ENCODE data around the gene CD9.
"Not testable (repeated sequence)": the region's sequence is repeated elsewhere in the genome, so short reads cannot be mapped to it uniquely, and the experiment has no call there.

Gene CD9

DNA sequence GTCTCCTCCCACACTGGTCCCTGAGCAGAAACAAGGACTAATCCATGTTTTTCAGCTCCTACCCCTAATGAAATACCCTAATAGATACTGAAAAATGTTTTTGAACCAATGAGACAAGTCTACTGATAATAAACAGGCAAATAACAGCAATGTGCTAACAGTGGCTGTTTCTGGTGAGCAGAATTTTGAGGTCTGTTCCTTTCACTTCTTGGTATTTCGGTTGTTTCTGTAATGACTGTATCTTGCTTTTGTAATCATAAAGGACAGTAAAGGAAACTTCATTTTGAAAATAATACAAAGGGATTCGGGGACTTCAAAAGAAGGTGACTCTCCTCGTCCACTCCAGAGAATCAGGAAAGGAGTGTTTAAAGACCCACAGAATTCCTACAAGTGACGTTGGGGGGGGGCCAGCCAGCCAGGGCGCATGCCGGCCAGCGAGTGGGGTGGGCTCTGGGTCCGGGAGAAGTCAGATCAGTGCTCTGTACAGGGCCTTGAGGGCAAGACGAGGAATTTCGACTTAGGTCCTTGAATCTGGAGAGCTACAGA, 1.1 kb upstream of the CD9 start:
- no peak for DNase-seq (ENCODE audit: low read depth in 1 of 2, low spot score in 1 of 2)

DNA sequence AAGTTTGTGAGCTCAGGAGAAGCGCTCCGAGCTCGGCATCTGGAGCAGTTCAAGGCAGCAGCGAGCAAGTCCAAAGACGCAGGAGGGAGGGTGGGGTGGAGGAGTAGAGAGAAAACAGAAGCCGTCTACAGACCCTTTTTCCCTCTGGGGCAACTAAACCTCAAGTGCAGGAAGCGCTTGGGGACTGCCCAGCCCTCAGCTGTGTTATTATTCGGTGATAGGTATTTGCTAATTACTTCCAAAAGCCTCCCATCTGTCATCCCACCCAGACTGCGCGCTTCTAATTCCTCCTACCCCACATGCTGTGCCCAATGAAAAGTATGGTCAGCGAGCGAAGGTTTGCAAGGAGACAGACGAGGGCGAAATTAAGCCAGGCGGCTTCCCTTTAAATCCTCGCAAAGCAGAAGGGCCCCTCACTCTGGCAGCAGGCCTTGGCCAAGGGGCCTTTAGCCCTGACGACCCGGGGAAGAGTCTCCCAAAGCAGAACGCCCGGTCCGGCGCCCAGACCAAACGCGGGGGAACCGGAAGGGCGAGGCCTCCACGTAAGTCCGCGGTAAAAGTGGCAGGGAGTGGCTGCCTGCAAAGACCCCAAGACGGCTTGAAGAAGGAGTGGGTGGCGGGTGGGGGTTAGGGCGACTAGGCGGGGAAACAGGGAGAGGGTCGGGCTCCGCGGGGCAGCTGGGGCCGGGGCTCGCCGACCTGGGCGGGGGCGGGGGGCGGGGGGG, 507 bp upstream of the CD9 start:
- DNase-seq (ENCODE audit: low read depth in 1 of 2, low spot score in 1 of 2), result no peak

DNA sequence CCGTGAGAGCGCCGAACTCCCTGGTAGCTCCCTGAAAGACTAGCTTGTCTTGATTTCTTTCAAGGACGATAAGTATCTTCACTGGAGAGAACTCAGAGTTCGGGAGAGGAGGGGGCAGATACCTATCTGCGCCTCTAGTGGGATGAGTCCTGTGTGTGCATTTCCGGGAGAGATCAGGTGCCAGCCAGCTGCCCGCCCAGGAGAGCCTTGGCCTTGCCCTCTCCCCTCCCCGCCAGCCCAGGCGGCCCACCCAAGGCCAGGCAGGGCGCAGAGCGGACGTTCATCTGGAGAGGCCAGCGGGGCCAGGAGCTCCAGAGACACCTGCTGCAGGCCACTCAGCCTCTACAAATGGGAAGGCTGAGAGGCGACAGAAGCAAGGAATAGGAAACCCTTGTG, 1.0 kb downstream of the CD9 start:
- no peak for DNase-seq (ENCODE audit: low read depth in 1 of 2, low spot score in 1 of 2)

DNA sequence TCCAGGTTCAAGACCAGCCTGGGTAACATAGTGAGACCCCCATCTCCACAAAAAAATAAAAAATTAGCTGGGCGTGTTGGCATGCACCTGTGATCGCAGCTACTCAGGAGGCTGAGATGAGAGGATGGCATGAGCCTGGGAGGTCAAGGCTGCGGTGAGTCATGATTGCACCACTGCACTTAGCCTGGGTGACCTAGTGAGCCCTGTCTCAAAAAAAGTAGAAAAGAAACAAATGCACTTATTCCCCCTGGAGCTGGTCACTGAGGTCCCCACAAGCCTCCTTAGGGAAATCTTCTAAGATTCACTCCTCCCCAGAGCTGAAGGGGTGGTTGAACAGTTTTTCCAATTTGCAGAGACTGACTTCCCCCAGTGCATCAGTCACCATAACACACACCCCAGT, 1.6 kb downstream of the CD9 start:
- DNase-seq (ENCODE audit: low read depth in 1 of 2, low spot score in 1 of 2), result no peak

DNA sequence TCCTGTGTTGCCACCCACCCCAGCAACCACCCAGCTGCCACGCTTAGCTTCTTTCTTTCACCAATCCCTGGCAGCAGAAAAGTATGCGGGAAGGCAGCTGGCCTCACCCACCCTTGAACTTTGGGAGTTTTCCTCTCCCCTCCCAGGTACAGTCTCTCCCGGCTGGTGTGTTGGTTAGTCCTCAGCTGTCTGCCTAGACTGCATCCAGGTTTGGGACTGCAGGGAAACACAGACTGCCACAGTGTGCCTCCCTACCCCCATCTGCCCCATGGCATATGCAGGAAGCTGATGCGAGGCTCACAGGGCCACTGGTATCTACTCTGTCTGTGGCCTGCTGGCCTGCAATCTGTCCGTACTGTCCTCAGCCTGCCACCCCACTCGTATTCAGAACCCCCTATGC, 2.1 kb downstream of the CD9 start:
- no peak for DNase-seq (ENCODE audit: low read depth in 1 of 2, low spot score in 1 of 2)

DNA sequence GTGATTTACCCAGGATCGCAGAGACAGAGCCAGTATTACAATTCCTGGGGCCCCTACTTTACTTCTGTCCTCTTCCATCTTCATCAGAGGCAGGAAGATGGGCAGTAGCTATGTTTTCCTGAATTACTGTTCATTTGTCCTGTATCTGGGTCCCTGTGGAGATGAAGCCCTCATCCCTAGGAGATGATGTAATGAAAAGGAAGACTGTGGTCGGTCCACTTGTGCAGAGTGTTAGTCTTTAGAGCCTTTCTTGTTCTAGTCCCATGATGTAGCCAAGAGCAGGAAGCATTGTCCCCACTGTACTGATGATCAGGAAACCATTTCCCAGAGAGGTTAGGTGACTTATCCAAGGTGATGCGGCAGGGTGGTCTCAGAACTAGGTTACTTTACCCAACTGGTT, 2.6 kb downstream of the CD9 start:
- no peak for DNase-seq (ENCODE audit: low read depth in 1 of 2, low spot score in 1 of 2)

DNA sequence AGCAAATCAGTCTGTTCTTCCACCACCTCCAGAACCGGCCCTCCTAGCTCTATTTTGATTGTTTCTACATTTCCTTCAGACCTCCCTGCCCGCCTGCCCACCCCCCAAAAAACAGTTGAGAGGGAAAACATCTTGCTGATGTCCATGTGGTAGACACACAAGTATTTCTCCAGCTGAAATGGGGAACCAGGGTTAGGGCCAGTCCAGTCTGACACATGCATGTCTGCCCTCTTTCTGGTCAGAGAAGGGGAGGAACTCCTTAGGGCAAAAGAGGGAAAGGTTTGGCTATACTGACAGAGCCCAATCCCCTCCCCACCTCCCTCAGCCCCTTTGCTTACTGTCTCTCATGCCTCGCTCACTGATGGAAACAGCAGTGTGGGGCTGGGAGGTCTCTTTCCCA, 3.4 kb downstream of the CD9 start:
- DNase-seq (ENCODE audit: low read depth in 1 of 2, low spot score in 1 of 2), result no peak

DNA sequence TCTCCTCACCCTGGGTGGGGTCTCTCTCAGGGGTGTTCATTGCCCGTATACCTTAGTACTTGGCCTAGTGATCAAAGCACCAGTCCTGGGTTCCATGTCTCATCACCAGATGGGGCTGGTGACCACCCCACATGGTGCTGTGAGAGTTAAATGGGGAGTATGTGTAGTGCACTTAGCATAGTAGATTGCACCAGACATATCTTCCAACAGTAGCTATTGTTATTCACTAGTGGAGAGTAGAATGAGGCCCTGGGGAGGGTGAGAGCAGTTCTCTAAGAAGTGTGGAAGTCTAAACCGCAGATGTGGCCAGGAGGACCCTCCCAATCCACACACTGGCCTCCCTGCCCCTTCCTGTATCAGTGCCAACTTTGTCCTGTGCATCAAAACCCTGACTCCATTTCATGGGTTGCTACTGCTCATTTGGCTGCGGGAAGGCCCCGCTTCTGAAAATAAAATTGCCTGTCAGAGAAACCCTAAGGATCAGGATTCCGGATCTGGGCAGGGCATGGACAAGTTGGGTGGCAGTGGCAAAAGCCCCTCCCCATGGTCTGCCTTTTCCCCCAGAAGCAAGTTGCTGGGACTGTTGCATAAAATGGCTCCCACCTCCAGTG, 4.4 kb downstream of the CD9 start:
- DNase-seq (ENCODE audit: low read depth in 1 of 2, low spot score in 1 of 2), result no peak

DNA sequence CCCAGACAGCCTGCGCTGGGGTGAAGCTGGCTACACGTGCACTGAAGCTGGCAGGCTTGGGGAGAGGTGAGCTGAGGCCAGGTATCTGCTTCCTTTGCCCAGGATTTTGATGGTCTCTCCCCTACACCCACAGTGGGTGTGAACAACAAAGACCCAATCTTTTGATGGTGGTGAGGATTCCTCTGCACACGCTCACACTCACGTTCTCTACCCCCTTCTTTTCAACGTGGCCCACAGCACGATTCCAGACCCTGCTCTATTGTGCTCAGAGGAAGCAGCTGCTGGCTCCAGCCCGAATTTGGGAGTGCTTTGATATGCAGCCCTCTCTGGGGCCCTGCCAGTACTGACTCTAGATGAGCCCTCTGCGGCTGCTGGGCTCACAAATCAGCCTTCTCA, 4.9 kb downstream of the CD9 start:
- DNase-seq (ENCODE audit: low read depth in 1 of 2, low spot score in 1 of 2), result no peak

DNA sequence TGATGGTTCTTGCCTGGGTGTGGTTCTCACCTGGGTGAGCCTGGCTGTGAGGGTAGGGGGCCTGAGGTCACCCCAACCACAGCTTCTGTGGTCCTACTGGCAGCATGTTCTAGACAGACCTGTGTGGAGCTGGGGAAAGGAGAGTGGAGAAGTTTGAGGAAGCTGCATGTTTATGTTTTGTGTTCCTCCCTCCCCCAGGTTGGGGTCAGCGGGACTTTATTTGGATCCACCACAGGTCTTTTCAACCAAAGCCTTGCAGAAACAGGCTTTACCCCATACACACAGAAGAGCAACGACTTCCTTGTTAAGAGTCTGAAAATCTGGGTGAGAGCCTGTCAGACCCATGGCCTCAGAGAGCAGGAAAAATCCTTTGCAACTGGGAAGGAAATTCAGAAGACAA, 5.6 kb downstream of the CD9 start:
- no peak for DNase-seq (ENCODE audit: low read depth in 1 of 2, low spot score in 1 of 2)

DNA sequence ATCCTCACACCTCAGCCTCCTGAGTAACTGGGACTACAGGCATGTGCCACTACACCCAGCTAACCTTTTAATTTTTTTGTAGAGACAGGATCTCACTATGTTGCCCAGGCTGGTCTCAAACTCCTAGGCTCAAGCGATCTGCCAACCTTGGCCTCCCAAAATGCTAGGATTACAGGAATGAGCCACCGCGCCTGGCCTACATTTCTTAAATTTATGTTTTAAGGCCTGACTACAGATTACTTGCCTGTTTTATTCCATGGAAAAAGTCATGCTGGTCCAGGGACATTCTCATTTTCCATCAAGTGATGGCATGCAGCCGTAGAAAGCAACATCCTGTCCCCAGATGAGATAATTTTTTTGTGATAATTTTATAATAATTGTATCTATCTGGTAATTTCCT, 6.1 kb downstream of the CD9 start:
- DNase-seq (ENCODE audit: low read depth in 1 of 2, low spot score in 1 of 2), result no peak

DNA sequence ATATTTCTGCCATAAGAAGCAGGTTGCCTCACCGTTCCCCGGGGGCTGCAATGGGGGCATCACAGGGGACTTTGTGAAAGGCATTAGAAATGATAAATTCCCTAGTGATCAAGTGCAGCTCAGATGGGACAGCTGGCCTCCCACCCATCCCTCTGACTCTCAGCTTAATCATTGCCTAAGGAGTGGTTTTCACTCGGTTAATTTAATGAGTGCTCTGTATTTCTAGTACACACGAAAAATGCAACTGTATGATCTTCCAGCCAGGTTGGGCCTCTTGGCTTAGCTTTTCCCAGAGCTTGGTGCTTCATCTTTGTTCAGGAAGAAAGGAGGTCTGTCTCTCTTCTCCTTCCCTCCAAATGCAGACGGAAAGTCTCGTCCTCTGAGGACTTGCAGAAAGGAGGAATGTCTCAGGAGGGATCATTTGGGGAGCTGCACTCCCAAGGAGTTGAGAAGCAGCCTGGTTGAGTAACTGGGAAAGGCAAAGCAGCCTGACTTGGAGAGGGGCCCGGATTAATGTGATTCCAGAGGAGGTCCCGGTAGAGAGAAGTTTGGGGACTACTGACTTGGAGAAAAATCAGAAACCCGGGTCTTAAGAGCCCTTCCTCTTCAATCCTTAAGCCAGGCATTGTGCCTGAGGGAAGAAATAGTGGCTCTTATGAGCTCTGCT, 7.2 kb downstream of the CD9 start:
- no peak for DNase-seq (ENCODE audit: low read depth in 1 of 2, low spot score in 1 of 2)

DNA sequence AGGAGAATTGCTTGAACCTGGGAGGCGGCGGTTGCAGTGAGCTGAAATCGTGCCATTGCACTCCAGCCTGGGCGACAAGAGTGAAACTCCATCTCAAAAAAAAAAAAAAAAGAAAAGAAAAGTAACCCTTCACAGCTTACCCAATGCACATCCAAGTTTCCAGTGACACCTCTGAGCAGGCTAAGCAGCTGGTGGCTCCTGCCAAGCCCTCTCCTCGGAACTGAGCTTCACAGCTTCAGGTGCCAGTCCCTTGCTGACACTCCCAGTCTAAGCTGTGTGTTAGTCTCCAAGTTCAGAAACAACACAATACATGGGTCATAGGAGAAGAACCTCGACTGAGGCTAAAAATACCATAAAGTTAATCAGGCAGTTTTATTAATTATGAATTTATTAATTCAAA, 7.9 kb downstream of the CD9 start:
- DNase-seq (ENCODE audit: low read depth in 1 of 2, low spot score in 1 of 2), result no peak

DNA sequence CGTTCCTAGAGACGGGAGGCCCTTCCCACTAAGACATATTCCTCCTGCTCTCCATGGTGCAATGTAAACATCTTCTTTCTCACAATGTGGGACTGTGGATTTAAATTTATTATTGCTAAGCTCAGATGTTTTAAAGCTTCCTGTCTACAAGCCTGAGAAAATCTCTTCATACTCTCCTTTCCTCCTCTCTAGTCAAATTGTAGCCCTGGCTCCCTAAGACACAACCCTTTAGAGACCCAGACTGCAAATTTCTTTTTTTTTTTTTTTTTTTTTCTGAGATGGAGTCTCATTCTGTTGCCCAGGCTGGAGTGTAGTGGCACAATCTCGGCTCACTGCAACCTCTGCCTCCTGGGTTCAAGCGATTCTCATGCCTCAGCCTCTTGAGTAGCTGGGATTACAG, 9.2 kb downstream of the CD9 start:
- DNase-seq (ENCODE audit: low read depth in 1 of 2, low spot score in 1 of 2), result not testable (repeated sequence)

DNA sequence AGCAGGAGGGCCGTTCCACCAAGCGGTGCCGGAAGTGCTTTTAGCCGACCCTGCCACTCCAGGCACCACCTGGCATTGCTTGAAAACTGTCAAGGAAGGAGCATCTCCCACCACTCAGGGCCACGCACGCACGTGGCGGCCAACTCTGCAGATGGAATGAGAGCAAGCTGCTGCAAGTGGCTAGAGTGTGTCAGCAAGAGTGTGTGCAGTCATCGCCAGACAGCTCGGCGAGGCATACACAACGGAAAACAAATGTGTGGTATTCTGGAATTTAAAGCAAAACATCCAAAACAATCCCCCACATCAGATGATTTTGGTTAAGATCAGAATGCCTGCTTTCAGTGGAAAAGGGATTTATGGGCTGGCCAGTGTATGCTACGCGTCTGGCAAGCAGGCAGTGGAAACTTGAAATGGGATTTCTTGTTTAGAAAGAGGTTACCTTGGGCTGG, 11.2 kb downstream of the CD9 start:
- no peak for DNase-seq (ENCODE audit: low read depth in 1 of 2, low spot score in 1 of 2)

DNA sequence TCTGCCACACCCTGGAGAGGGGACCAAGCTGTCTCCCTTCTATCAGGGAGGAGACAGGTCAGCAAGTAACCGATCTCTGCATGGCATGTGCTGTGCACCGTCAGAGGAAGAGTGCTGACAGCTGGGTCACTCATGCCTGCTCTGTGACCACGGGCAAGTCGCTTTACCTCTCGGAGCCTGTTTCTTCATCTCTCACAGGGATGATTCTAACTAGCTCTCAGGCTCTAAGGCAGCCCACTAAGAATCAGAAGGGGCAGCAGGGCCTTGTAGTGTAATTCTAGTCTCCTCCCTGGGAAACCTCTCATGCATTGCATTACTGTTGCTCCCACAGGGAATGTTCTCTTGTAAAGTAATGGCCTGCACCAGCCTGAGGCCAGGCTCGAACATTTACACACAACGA, 11.9 kb downstream of the CD9 start:
- DNase-seq (ENCODE audit: low read depth in 1 of 2, low spot score in 1 of 2), result no peak

DNA sequence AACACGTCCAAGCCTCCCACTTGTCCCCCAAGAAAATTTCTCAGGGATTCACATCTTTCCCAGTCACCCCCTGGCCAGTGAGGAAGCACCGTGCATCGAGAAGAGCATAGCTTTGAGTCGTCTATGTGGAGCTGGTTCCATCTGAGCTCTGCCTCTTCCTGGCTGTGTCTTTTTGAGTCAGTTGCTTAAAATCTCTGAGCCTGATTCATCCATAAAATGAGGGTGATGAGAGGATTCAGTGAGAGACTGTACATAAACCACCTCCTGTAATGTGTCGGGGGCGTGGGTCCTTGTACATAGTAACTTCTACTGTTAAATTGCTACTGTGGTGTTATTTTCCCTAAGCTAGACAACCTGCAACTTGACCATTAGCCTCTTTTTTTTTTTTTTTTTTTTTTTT, 13.8 kb downstream of the CD9 start:
- DNase-seq (ENCODE audit: low read depth in 1 of 2, low spot score in 1 of 2), result no peak

DNA sequence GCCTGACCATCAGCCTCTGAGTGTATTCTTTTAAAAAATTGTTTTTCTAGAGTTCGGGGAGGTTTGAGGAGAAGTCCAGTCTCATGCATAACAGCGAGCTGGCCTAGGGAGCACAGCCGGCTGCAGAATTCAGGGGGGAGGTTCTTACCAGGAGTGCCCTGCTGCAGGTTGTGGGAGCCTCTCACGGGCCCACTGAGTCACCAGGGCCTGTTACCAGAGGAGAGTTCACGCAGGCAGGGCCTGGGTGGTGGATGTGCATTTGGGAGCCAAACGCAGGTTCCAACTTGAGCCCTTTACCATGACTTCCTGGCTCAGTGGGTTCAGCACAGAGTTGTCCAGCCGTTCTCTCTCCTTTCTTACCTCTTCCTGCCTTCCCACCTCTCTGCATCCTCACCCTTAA, 14.4 kb downstream of the CD9 start:
- DNase-seq (ENCODE audit: low read depth in 1 of 2, low spot score in 1 of 2), result no peak

DNA sequence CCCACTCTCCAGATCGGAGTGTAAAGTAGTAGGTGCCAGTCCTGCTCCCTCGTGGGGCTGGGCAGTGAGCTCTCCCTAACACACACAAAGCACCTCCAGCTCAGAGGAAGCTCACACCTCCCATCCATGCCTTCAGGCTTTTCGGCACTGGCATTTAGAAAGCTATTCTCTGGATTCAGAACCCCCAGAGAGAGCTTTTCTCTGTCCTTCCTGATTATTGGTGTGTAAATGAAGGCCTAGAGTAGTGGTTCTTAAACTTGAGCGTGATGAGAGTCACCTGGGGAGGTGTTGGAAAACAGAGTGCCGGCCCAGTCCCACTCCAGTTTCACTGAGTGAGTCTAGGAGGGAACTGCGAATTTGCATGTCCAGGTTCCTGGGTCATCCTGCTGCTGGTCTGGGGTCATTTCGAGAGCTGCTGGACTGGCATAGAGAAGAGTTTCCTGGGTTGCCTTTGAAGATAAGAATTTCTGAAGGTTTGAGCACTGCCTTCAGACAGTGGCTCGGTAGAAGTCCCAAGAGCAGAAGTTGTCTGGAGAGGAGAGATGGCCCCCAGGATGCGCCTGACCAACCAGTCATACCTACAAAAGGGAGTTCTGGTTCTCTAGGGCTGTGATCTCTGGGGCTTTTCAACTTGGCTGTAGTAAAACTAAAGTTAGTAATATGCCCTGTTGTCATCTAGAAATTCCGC, 15.1 kb downstream of the CD9 start:
- no peak for DNase-seq (ENCODE audit: low read depth in 1 of 2, low spot score in 1 of 2)

DNA sequence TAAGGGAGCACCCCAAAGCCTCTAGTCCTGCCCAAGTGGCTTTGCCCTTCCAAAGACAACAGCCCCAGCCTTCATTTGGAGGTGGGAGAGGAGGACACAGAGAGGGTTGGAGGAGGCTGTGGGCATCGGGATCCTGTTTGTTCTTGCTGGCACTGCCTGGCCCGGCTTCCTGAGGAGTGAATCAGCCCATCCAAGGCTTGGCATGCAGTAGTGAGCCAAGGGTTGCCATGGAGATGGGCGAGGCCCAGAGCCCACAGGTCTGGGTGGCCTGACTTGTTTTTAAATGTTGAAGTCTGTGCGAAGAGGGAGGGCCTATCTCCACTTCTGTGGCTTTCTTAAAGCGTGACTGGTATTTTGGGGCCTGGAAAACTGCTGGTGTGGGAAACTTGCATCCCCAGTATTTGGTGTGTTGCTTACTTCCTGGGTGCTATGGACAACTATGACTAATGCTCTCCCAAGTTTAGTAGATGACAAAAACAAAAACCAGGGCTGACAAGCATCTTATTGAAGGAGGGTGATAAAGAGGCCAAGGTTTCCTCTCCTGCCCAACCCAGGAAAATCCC, 15.8 kb downstream of the CD9 start:
- DNase-seq (ENCODE audit: low read depth in 1 of 2, low spot score in 1 of 2), result no peak

DNA sequence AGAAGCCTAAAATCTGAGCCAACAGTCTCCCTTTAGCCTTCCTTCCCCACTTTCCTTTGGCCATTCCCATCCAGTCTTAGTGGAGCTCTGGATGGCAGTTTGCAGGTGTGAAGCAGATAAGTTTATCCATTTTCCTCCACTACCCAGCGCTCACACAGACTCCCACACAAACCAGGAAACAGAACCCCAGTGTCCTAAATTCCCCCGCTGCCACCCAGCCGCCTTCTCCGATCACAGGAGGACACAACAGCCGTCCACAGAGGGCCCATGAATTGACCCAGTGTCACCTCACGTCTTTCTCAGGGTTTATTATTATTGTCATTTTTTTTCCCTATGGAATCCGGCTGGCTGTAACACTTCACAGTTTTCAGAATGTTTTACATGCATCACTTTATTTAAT, 16.4 kb downstream of the CD9 start:
- DNase-seq (ENCODE audit: low read depth in 1 of 2, low spot score in 1 of 2), result no peak
